ENCODE measurements around the gene DPYD.

- TF ChIP-seq CTCF (conservative IDR thresholded peaks at IDR 0.05 in 1 of 2, IDR thresholded peaks at IDR 0.05 in 1 of 2; ENCODE audit: extremely low read depth in 1 of 2, insufficient read depth in 1 of 2, low read depth in 1 of 2, low read length in 2 of 2) (no peak), EZH2 (IDR thresholded peaks at IDR 0.05; ENCODE audit: borderline replicate concordance, low read length) (no peak)
These were observed 194.4 kb downstream of the DPYD start for GRCh38 chr1:97726386-97726785.

Measured in mammary epithelial cell (primary cell).